ENCODE measurements around the gene OBSCN. TPM values are rescaled to one million over a fixed set of nuclear protein-coding genes. Genes with fewer than 3 reads are reported as not detected.

The OBSCN gene
- total and polyA plus RNA-seq, 2 of the 13 experiments (the other 11 are each of a cell fraction or from before 2014, with no cell fraction given): 0.20 TPM

DNA sequence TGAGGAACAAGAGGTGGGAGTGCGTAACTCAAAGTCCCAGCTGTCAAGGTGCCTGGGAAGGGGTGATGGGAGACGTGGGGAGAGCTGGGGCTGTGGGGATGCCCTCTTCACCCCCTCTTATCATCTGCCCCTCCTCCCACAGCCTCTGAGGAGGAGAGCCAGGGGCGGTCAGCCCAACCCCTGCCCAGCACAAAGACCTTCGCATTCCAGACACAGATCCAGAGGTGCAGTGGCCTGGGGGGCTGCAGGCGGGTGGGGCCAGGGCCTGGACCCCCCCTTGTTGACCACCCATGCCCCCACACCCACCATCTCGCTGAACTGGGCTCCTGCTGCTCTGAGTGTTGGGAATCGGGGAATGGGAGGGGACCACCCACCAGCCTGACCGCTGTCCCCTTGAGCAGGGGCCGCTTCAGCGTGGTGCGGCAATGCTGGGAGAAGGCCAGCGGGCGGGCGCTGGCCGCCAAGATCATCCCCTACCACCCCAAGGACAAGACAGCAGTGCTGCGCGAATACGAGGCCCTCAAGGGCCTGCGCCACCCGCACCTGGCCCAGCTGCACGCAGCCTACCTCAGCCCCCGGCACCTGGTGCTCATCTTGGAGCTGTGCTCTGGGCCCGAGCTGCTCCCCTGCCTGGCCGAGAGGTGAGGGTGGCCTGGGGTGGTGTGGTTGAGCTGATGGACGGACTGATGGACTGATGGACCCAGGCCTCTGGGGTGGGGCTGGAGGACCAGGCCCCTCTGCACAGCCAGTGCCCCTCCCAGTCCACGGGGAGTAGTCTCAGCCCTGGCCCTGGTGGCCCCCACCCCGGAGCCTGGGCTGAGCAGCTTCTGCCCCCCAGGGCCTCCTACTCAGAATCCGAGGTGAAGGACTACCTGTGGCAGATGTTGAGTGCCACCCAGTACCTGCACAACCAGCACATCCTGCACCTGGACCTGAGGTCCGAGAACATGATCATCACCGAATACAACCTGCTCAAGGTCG, 169.1 kb downstream of the OBSCN start (continued):
- TF ChIP-seq, protein P1, sequence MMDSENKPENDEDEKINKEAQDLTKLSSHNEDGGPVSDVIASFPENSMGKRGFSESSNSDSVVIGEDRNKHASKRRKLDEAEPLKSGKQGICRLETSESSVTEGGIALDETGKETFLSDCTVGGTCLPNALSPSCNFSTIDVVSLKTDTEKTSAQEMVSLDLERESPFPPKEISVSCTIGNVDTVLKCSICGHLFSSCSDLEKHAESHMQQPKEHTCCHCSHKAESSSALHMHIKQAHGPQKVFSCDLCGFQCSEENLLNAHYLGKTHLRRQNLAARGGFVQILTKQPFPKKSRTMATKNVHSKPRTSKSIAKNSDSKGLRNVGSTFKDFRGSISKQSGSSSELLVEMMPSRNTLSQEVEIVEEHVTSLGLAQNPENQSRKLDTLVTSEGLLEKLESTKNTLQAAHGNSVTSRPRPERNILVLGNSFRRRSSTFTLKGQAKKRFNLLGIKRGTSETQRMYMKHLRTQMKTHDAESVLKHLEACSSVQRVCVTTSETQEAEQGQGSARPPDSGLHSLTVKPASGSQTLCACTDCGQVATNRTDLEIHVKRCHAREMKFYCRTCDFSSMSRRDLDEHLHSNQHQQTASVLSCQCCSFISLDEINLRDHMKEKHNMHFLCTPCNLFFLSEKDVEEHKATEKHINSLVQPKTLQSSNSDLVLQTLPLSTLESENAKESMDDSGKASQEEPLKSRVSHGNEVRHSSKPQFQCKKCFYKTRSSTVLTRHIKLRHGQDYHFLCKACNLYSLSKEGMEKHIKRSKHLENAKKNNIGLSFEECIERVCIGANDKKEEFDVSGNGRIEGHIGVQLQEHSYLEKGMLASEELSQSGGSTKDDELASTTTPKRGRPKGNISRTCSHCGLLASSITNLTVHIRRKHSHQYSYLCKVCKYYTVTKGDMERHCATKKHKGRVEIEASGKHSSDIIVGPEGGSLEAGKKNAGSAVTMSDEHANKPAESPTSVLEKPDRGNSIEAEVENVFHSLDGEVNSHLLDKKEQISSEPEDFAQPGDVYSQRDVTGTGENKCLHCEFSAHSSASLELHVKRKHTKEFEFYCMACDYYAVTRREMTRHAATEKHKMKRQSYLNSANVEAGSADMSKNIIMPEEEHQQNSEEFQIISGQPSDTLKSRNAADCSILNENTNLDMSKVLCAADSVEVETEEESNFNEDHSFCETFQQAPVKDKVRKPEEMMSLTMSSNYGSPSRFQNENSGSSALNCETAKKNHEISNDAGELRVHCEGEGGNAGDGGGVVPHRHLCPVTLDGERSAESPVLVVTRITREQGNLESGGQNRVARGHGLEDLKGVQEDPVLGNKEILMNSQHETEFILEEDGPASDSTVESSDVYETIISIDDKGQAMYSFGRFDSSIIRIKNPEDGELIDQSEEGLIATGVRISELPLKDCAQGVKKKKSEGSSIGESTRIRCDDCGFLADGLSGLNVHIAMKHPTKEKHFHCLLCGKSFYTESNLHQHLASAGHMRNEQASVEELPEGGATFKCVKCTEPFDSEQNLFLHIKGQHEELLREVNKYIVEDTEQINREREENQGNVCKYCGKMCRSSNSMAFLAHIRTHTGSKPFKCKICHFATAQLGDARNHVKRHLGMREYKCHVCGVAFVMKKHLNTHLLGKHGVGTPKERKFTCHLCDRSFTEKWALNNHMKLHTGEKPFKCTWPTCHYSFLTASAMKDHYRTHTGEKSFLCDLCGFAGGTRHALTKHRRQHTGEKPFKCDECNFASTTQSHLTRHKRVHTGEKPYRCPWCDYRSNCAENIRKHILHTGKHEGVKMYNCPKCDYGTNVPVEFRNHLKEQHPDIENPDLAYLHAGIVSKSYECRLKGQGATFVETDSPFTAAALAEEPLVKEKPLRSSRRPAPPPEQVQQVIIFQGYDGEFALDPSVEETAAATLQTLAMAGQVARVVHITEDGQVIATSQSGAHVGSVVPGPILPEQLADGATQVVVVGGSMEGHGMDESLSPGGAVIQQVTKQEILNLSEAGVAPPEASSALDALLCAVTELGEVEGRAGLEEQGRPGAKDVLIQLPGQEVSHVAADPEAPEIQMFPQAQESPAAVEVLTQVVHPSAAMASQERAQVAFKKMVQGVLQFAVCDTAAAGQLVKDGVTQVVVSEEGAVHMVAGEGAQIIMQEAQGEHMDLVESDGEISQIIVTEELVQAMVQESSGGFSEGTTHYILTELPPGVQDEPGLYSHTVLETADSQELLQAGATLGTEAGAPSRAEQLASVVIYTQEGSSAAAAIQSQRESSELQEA (CRISPR knock-in tag; IDR thresholded peaks at IDR 0.05; ENCODE audit: not compliant biosample characterization): no peak

- Histone ChIP-seq H3K36me3 (replicated peaks in 1 of 2; ENCODE audit: control insufficient read depth in 1 of 2, insufficient read depth in 2 of 2, low read length in 2 of 2) (no peaks in the 10 kb centered on the region), H3K9me3 (ENCODE audit: low read length) (no peaks in the 10 kb centered on the region), H3K9ac (ENCODE audit: insufficient read depth, low read depth, low read length) (no peak overlapping the region), H3K4me1 (ENCODE audit: insufficient read depth, low read length) (0 out of 2 replicates have a peak, but pooled peaks cover 2% of the 10 kb centered on the region), H2AFZ (ENCODE audit: low read length) (no peak overlapping the region), H3K27me3 (ENCODE audit: control insufficient read depth in 1 of 2, insufficient read depth in 2 of 2, low read length in 2 of 2) (no peaks in the 10 kb centered on the region; a peak in 2 of 5 replicates), H3K4me3 (replicated peaks in 1 of 3; ENCODE audit: insufficient read depth in 1 of 3, low read depth in 2 of 3, low read length in 3 of 3) (no peak overlapping the region), H3K27ac (ENCODE audit: extremely low read length, insufficient read depth, low read length) (no peak overlapping the region), H3K79me2 (ENCODE audit: insufficient read depth, low read length) (no peaks in the 10 kb centered on the region), H4K20me1 (ENCODE audit: insufficient read depth, low read length) (no peaks in the 10 kb centered on the region), H3K4me2 (ENCODE audit: low read depth, low read length) (no peak overlapping the region)
- no TSS peak for BruUV-seq (replicated peaks)
- CTCF ChIA-PET (ENCODE audit: low intra/inter-chr PET ratio, low total read pairs): no interaction called here
- in situ Hi-C loops (cut with HindIII; ENCODE audit: extremely low pct_ligation_motif_present, low pct_unique_long_range_greater_than_20kb) (no loop called here), intact Hi-C loops (cut with micrococcal nuclease; ENCODE audit: unreplicated experiment) (no loop called here)
- FAIRE-seq (no peak), DNase-seq (ENCODE audit: low spot score) (no peak), ATAC-seq (no peak)
- POLR2A ChIA-PET: no interaction called here
- WGBS (ENCODE audit: low lambda C conversion rate): 100% methylated on average over 1 of the region's 5 CpGs
- no peak for TF ChIP-seq ZNF136 (CRISPR knock-in tag; IDR thresholded peaks at IDR 0.05; ENCODE audit: low read depth)
- TF ChIP-seq, protein P2, sequence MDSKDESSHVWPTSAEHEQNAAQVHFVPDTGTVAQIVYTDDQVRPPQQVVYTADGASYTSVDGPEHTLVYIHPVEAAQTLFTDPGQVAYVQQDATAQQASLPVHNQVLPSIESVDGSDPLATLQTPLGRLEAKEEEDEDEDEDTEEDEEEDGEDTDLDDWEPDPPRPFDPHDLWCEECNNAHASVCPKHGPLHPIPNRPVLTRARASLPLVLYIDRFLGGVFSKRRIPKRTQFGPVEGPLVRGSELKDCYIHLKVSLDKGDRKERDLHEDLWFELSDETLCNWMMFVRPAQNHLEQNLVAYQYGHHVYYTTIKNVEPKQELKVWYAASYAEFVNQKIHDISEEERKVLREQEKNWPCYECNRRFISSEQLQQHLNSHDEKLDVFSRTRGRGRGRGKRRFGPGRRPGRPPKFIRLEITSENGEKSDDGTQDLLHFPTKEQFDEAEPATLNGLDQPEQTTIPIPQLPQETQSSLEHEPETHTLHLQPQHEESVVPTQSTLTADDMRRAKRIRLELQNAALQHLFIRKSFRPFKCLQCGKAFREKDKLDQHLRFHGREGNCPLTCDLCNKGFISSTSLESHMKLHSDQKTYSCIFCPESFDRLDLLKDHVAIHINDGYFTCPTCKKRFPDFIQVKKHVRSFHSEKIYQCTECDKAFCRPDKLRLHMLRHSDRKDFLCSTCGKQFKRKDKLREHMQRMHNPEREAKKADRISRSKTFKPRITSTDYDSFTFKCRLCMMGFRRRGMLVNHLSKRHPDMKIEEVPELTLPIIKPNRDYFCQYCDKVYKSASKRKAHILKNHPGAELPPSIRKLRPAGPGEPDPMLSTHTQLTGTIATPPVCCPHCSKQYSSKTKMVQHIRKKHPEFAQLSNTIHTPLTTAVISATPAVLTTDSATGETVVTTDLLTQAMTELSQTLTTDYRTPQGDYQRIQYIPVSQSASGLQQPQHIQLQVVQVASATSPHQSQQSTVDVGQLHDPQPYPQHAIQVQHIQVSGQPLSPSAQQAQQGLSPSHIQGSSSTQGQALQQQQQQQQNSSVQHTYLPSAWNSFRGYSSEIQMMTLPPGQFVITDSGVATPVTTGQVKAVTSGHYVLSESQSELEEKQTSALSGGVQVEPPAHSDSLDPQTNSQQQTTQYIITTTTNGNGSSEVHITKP (CRISPR knock-in tag; IDR thresholded peaks at IDR 0.05; ENCODE audit: low read depth): no peak
- TF ChIP-seq, protein P3, sequence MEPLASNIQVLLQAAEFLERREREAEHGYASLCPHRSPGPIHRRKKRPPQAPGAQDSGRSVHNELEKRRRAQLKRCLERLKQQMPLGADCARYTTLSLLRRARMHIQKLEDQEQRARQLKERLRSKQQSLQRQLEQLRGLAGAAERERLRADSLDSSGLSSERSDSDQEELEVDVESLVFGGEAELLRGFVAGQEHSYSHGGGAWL (CRISPR knock-in tag; IDR thresholded peaks at IDR 0.05): no peak
Observed at GRCh38 chr1:228377664-228378089, 169.8 kb downstream of the OBSCN start.
